Activated T-cell treated with anti-CD3 and anti-CD28 coated beads, Interleukin-2, amount 50 U/mL, for 4 hours (primary cell): Measurements from ENCODE around the gene DNAJC5. TPM values are rescaled to one million over a fixed set of nuclear protein-coding genes. Genes with fewer than 3 reads are reported as not detected.
"Not testable (repeated sequence)": the region's sequence is repeated elsewhere in the genome, so short reads cannot be mapped to it uniquely, and the experiment has no call there.

ENCODE experiments used
- ATAC-seq, 2 donors: fragments of 200-7000 bp; cut with Tn5 transposase; one replicate each; pipeline ENCODE4 v1.10.0; 2021
- DNase-seq: peaks from one replicate; pipeline ENCODE4 v3.0.0-alpha.2; 2020
- H3K27me3 Mint-ChIP-seq: one replicate; pipeline ENCODE4 v1.8.0; 2021; ENCODE audit warnings: low read depth, mixed read lengths
- H3K36me3 Mint-ChIP-seq: one replicate; pipeline ENCODE4 v1.8.0; 2022; ENCODE audit warnings: mixed read lengths; ENCODE audit not compliant: insufficient read depth
- H3K4me1 Mint-ChIP-seq: one replicate; pipeline ENCODE4 v1.8.0; 2021; ENCODE audit warnings: low read depth, mixed read lengths
- H3K4me3 Mint-ChIP-seq: one replicate; pipeline ENCODE4 v1.8.0; 2021; ENCODE audit warnings: mild to moderate bottlenecking, moderate library complexity, mixed read lengths
- H3K9me3 Mint-ChIP-seq: one replicate; pipeline ENCODE4 v1.8.0; 2021; ENCODE audit warnings: mixed read lengths
- total RNA-seq, 3 donors: library from RNA; stranded (reverse); gene quantifications; one replicate each; pipeline ENCODE4 v1.2.1, GENCODE V29; 2021

The DNAJC5 gene
- total RNA-seq, 3 donors from 2014 or later, result 37.2 to 38.5 (median 37.8) TPM

- not testable (repeated sequence) for DNase-seq, ATAC-seq, H3K27me3 Mint-ChIP-seq, H3K9me3 Mint-ChIP-seq, H3K4me3 Mint-ChIP-seq
- Mint-ChIP-seq H3K36me3 (peaks cover 10% of the 10 kb centered on the region), H3K4me1 (peaks cover 30% of the 10 kb centered on the region)
Measured at GRCh38 chr20:63971960-63972311, 77.0 kb downstream of the DNAJC5 start.

DNA sequence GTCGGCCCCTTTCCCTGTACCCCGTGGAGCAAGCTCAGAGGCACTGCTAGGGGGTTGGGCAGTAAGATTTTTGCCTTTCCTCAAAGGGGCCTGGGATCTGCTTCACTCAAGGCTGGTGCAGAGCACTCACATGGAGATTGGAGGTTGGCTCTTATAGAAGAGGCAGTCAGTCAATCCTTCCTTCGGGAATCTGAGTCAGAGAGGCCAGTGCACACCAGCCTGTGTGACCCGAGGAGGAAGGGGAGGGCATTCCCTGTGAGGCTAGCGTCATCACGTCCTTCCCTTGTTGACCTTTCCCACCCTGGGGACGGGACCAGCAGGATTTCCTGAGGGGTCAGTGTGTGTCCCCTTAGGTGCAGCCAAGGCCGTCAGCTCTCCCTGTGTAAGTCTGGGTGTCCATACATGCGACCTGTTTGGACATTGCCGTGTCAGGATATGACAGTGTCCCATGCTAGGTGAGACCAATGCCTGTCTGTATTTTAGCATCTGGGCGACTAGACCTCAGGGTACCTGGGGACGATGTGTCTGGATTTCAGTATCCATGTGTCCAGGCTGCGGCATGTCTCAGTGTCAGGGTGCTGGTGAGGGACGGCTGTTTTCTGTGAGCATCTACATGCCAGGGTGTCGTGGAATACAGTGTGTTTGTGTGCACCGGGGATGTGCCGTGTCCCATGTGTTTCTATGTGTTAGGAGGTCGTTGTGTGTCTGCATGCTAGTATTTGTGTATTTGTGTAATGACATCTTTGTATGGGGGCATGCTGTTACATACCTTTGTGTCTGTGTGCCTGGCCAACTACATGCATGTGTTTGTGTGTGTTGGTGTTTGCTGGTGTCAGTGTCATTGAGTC, 77.6 kb downstream of the DNAJC5 start:
- H3K36me3 Mint-ChIP-seq, result peaks cover 10% of the 10 kb centered on the region
- no peak overlapping the region for H3K4me3 Mint-ChIP-seq

GRCh38 chr20:63973160-63973479, 78.2 kb downstream of the DNAJC5 start:
- no peak for DNase-seq
- Mint-ChIP-seq H3K27me3 (no peaks in the 10 kb centered on the region), H3K4me1 (peaks cover 41% of the 10 kb centered on the region), H3K4me3 (no peak overlapping the region), H3K9me3 (no peaks in the 10 kb centered on the region), H3K36me3 (peaks cover 10% of the 10 kb centered on the region)
- ATAC-seq, result no peak

More for the DNA sequence above, 77.6 kb downstream of the DNAJC5 start:
- ATAC-seq (no peak), DNase-seq (no peak)
- Mint-ChIP-seq H3K4me1 (peaks cover 36% of the 10 kb centered on the region), H3K27me3 (no peaks in the 10 kb centered on the region), H3K9me3 (no peaks in the 10 kb centered on the region)

GRCh38 chr20:63973636-63974401, 78.9 kb downstream of the DNAJC5 start:
- ATAC-seq, result peak; percentile 27 to 50
- DNase-seq, result peak; percentile 80
- H3K9me3 Mint-ChIP-seq, result no peaks in the 10 kb centered on the region
- no peaks in the 10 kb centered on the region for H3K27me3 Mint-ChIP-seq
- H3K4me3 Mint-ChIP-seq, result no peak overlapping the region
- H3K36me3 Mint-ChIP-seq, result peaks cover 10% of the 10 kb centered on the region
- H3K4me1 Mint-ChIP-seq, result peaks cover 39% of the 10 kb centered on the region

DNA sequence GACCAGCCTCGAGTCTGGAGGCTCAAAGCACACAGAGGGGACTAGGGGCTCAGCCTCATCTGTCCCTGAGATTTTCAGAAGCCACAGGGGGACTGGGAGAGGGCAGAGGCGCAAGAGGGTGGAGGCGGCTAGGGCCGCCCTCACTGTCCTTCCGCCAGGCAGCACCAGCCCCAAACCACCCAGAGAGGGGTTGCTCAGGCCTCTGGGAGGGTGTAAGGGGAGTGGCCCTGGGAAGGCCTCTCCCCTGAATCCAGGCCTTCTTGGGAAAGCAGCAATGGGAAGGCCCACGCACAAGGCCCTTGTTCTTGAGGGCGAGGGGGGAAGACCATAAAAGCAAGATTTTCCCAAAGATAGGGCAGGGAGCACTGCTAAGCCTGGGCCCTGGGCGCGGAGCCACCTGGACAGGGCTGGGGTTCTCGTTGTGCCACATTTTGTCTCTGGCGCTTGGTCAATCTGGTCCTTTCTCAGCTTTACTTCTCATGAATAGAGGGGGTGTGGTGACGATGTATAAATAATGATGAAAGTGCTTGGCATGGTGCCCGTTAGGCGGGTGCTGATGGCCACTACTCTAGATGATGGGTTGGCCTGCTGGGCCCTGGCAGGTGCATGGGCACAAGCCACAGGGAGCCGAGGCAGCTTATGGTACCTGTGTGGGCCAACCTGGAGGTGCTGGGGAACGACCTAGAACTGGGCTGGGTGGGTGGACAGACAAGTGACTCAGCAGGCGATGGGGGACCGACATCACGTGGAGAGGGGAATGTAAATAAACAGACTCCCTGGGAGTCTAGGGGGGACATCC, 79.7 kb downstream of the DNAJC5 start:
- peaks cover 37% of the 10 kb centered on the region for H3K4me1 Mint-ChIP-seq
- no peaks in the 10 kb centered on the region for H3K9me3 Mint-ChIP-seq
- H3K4me3 Mint-ChIP-seq, result no peak overlapping the region

DNA sequence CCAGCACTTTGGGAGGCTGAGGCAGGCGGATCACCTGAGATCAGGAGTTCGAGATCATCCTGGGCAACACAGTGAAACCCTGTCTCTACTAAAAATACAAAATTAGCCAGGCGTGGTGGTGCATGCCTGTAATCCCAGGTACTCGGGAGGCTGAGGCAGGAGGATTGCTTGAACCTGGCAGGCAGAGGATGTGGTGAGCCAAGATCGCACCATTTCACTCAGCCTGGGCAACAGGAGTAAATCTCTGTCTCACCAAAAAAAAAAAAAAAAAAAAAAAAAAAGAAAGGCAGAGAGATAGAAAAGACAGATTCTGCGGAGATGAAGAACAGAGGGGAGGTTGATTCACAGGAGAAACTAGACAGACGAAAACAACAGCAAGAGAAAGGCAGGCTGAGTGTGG, 81.6 kb downstream of the DNAJC5 start:
- H3K36me3 Mint-ChIP-seq, result peaks cover 10% of the 10 kb centered on the region
- not testable (repeated sequence) for DNase-seq, H3K9me3 Mint-ChIP-seq, H3K27me3 Mint-ChIP-seq, ATAC-seq
- H3K4me3 Mint-ChIP-seq, result peak overlapping the region; percentile 21
- H3K4me1 Mint-ChIP-seq, result peaks cover 48% of the 10 kb centered on the region

More for the DNA sequence above, 79.7 kb downstream of the DNAJC5 start:
- H3K27me3 Mint-ChIP-seq, result no peaks in the 10 kb centered on the region
- ATAC-seq (no peak), DNase-seq (no peak)
- H3K36me3 Mint-ChIP-seq, result peaks cover 10% of the 10 kb centered on the region

- Mint-ChIP-seq H3K36me3 (peaks cover 13% of the 10 kb centered on the region), H3K4me1 (peaks cover 53% of the 10 kb centered on the region), H3K27me3 (no peaks in the 10 kb centered on the region), H3K9me3 (no peaks in the 10 kb centered on the region), H3K4me3 (peak overlapping the region; percentile 80)
- no peak for DNase-seq
- no peak for ATAC-seq
Measured at GRCh38 chr20:63976980-63977738, 82.2 kb downstream of the DNAJC5 start.

DNA sequence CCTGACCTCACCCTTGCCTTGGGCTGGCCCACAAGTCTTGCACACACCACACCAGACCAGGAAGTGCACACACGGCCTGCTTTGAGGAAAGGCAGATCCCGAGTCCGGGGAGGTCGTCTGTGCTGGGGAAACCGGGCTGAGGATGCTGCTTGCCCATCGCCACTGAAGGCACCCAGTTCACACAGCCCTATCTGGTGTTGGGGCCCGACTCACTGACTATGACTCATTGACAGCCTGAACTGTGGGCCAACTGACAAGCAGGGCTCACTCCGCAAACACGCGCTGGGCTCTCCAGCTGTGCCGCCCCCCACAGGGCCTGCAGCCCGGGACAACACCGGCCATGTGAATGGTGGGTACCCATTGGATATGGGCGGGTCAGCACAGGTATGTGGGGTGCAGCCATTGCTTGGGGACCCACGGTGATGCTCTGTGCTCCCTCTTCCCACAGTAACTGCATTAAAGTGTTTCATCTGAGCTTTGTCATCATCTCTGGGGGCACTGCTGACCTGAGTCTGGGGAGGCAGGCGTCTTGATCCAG, 82.9 kb downstream of the DNAJC5 start:
- H3K27me3 Mint-ChIP-seq, result no peaks in the 10 kb centered on the region
- H3K36me3 Mint-ChIP-seq, result peaks cover 19% of the 10 kb centered on the region
- ATAC-seq (peak; percentile 51), DNase-seq (peak; percentile 55)
- no peaks in the 10 kb centered on the region for H3K9me3 Mint-ChIP-seq
- peaks cover 59% of the 10 kb centered on the region for H3K4me1 Mint-ChIP-seq
- peak overlapping the region; percentile 80 for H3K4me3 Mint-ChIP-seq

DNA sequence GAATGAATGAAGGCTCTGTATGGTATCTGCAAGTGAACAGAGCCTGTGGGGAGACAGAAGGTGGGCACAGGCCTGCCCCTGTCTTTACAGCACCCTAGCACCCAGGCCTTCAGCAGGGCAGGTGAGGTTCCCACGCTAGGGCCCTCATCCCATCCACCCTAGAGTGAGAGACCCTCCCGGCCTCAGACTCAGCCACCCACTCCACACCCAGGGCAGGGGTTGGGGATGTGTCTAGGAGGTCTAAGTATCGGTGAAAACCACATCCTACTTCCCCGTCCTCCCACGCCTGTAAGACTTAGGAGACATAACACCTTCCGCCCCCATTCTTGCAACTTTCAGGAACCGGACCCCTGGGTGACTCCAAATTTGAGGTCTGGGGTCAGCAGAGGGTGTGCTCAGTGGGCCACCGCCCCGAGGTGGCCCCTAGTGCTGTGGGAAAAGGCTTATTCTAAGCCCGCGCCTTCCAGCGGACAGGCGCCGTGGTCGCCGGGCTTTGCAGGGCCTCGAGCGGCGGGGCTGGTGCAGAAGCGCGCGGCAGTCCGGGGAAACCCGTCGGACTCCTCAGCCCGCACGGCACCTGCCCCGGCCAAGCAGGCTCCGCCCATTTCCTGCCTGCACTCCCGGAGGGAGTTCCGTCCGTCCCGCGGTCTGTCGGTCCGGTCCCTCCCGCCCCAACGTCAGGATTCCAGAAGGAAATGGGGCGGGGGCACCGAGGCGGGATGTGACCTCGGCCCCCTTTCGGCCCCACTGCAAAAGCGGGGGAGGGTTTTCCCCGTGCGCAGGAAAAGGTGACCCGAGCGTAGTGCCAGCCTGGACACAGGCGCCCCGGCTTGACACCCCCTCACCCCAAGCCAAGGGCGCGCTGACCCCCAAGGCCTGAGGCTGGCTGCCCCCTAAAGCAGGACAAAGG, 83.6 kb downstream of the DNAJC5 start:
- peak; percentile 3 to 10 for ATAC-seq
- peaks cover 25% of the 10 kb centered on the region for H3K36me3 Mint-ChIP-seq

DNA sequence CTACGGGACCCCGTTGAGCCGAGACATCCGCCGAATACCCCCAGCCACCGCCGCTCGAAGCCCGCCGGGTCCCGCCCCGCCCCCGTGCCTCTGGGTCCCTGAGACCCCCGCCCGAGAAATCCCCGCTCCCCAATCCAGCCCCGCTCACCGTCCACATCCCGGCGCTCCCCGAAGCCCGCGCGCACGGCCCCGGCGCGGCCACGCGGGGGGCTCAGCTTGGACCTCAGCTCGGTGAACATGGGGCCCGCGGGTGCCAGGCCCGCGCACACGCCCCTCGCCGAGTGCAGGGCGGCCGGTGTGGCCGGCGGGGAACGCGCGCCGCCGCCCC, 84.3 kb downstream of the DNAJC5 start:
- H3K9me3 Mint-ChIP-seq, result no peaks in the 10 kb centered on the region
- no peak for ATAC-seq
- H3K4me3 Mint-ChIP-seq, result peak overlapping the region; percentile 80
- H3K4me1 Mint-ChIP-seq, result peaks cover 59% of the 10 kb centered on the region
- H3K36me3 Mint-ChIP-seq, result peaks cover 23% of the 10 kb centered on the region
- no peaks in the 10 kb centered on the region for H3K27me3 Mint-ChIP-seq
- DNase-seq, result no peak

More for the DNA sequence above, 83.6 kb downstream of the DNAJC5 start:
- no peak for DNase-seq
- peak overlapping the region; percentile 80 for H3K4me3 Mint-ChIP-seq
- no peaks in the 10 kb centered on the region for H3K9me3 Mint-ChIP-seq
- H3K4me1 Mint-ChIP-seq, result peaks cover 62% of the 10 kb centered on the region
- H3K27me3 Mint-ChIP-seq, result no peaks in the 10 kb centered on the region

GRCh38 chr20:63979557-63980316, 84.8 kb downstream of the DNAJC5 start, which contains the start of gene SAMD10:
TSS of gene SAMD10 (minus strand) at chr20:63979642. CDS start at chr20:63979467, 175 bp downstream.
- Mint-ChIP-seq H3K9me3 (no peaks in the 10 kb centered on the region), H3K36me3 (peaks cover 26% of the 10 kb centered on the region), H3K27me3 (no peaks in the 10 kb centered on the region), H3K4me3 (peak within 1 kb of the TSS; percentile 90), H3K4me1 (peaks cover 63% of the 10 kb centered on the region)
- DNase-seq (peak; percentile 75), ATAC-seq (peak; percentile 53 to 56)

DNA sequence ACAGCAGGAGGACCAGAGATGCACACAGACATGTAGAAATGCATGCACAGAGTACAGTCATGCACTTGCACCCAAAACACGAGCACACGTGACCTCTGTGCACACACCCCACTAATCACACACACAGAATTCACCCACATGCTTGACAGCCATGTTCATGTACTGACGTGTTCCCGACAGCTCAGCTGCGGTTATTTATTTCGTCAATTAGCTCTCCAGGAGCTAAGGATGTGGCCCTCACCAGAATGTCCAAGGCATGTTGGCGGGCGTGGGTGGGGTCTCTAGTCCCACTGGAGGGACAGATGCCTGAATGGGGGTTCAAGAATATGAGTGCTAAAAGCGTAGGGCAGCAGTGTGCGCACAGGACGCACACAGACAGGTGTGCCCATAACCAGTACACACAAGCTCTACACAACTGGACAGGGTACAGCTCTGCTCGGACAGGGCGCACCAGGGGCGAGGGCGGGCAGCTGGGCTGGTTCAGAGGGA, 85.4 kb downstream of the DNAJC5 start:
- Mint-ChIP-seq H3K4me1 (peaks cover 61% of the 10 kb centered on the region), H3K9me3 (no peaks in the 10 kb centered on the region), H3K27me3 (no peaks in the 10 kb centered on the region), H3K4me3 (peak overlapping the region; percentile 90), H3K36me3 (peaks cover 25% of the 10 kb centered on the region)
- DNase-seq (no peak), ATAC-seq (peak; percentile 20 to 35)
